Gastrocnemius medialis (tissue), 4 donors: ENCODE measurements around the gene VAT1.

Experiments
- POLR2A ChIP-seq, 2 donors: fragments of 450-650 bp; IDR thresholded peaks; one replicate each; pipeline ENCODE4 v1.6.1; 2017; ENCODE audit warnings: antibody characterized with exemption in 2 of 2, mild to moderate bottlenecking in 2 of 2, moderate library complexity in 2 of 2
- TF ChIP-seq, protein P1 (sequence below), 5 experiments: fragments of 450-650 bp in 3 of 5; fragments of 200-600 bp in 2 of 5; sonication (generic) in 2 of 5; IDR thresholded peaks in 4 of 5; conservative IDR thresholded peaks in 1 of 5; 1 replicate in 4 of 5; 2 replicates in 1 of 5; pipeline ENCODE4 v1.5.1; 2016 to 2019; ENCODE audit warnings: antibody characterized with exemption in 5 of 5, mild to moderate bottlenecking in 3 of 5, moderate library complexity in 3 of 5

DNA sequence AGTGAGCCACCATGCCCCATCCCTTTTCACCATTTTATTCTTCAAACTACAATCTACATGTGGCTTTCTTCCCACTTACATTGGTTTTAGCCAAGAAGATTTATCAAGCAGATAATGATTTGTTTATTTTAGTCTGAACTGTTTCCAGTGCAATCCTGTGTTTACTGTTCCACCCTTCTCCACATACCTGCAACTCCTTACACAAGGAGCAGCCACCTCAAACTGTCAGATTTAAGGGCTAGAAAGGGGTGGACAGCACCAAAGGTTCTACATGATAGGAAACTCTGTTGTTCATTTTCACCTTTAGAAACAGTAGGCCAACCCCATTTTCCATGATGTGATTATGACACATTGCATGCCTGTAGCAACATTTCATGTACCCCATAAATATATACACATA lies 39.9 kb downstream of the VAT1 start:
- TF ChIP-seq, protein P1, sequence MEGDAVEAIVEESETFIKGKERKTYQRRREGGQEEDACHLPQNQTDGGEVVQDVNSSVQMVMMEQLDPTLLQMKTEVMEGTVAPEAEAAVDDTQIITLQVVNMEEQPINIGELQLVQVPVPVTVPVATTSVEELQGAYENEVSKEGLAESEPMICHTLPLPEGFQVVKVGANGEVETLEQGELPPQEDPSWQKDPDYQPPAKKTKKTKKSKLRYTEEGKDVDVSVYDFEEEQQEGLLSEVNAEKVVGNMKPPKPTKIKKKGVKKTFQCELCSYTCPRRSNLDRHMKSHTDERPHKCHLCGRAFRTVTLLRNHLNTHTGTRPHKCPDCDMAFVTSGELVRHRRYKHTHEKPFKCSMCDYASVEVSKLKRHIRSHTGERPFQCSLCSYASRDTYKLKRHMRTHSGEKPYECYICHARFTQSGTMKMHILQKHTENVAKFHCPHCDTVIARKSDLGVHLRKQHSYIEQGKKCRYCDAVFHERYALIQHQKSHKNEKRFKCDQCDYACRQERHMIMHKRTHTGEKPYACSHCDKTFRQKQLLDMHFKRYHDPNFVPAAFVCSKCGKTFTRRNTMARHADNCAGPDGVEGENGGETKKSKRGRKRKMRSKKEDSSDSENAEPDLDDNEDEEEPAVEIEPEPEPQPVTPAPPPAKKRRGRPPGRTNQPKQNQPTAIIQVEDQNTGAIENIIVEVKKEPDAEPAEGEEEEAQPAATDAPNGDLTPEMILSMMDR (IDR thresholded peaks at IDR 0.05 in 4 of 5, conservative IDR thresholded peaks at IDR 0.05 in 1 of 5): no peak
- no peak for TF ChIP-seq POLR2A (IDR thresholded peaks at IDR 0.05)
